ENCODE measurements around the gene OSGIN1.

OSGIN1 gene

GRCh38 chr16:84000989-84001642, 48.1 kb downstream of the OSGIN1 start:
- no peak for DNase-seq (ENCODE audit: extremely low read depth, insufficient read length)
- no peak for TF ChIP-seq CTCF (IDR thresholded peaks at IDR 0.05; ENCODE audit: insufficient read depth, low read length, poor library complexity, severe bottlenecking)
- Histone ChIP-seq H3K27me3 (replicated peaks; ENCODE audit: control insufficient read depth, insufficient read depth, low read length) (peaks cover 1% of the 10 kb centered on the region; the same call in 1 of the 2 replicates), H3K4me3 (replicated peaks; ENCODE audit: low read depth, low read length) (no peak overlapping the region), H3K36me3 (ENCODE audit: control insufficient read depth, insufficient read depth, low read length) (no peaks in the 10 kb centered on the region)

DNA sequence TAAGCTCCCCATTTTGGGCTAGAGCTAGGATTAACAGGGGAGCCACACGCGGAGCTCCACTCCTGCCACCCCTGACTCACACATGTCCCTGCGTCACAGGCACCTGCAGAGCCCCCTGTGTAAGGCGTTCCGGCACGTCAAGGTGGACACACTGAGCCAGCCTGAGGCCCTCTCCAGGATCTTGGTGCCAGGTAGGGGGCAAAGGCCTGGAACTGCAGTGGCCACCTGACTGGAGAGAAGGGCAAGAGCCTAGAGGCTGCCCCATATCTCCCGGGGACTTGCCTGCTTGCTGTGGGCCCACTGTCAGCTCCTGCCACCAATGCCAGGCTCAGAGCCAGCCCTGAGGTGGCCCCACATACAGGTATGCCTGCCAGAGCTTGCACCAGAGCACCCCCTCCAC, 48.7 kb downstream of the OSGIN1 start:
- TF ChIP-seq CTCF (IDR thresholded peaks at IDR 0.05; ENCODE audit: insufficient read depth, low read length, poor library complexity, severe bottlenecking): no peak

DNA sequence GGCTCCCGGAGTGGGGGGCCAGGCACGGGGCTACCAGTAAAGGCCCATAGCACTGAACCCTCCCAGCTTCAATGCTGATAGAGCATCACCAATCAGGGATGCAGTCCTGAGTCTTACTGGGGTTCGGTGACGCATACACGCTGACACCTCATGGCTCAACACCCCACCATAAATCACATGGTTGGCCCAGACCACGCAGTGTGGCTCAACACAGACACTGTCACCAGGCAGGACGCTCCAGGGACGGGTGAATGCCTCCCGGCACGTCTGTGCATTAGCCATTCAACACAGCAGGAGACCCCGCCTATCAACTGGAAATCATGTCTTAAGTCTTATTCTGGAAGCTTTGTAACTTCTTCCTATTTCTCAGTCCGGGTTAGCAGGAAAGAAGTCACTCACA, 50.0 kb downstream of the OSGIN1 start:
- Histone ChIP-seq H3K4me3 (replicated peaks; ENCODE audit: low read depth, low read length) (no peak overlapping the region), H3K36me3 (ENCODE audit: control insufficient read depth, insufficient read depth, low read length) (no peaks in the 10 kb centered on the region), H3K27me3 (replicated peaks; ENCODE audit: control insufficient read depth, insufficient read depth, low read length) (peaks cover 1% of the 10 kb centered on the region; the same call in 1 of the 2 replicates)
- DNase-seq (ENCODE audit: extremely low read depth, insufficient read length): no peak
- TF ChIP-seq CTCF (IDR thresholded peaks at IDR 0.05; ENCODE audit: insufficient read depth, low read length, poor library complexity, severe bottlenecking): no peak

More for the DNA sequence above, 48.7 kb downstream of the OSGIN1 start:
- Histone ChIP-seq H3K36me3 (ENCODE audit: control insufficient read depth, insufficient read depth, low read length) (no peaks in the 10 kb centered on the region), H3K27me3 (replicated peaks; ENCODE audit: control insufficient read depth, insufficient read depth, low read length) (peaks cover 1% of the 10 kb centered on the region; the same call in 1 of the 2 replicates), H3K4me3 (replicated peaks; ENCODE audit: low read depth, low read length) (no peak overlapping the region)
- DNase-seq (ENCODE audit: extremely low read depth, insufficient read length): no peak

- no peak for TF ChIP-seq CTCF (IDR thresholded peaks at IDR 0.05; ENCODE audit: insufficient read depth, low read length, poor library complexity, severe bottlenecking)
- no peaks in the 10 kb centered on the region for H3K36me3 ChIP-seq (ENCODE audit: control insufficient read depth, insufficient read depth, low read length)
- H3K4me3 ChIP-seq (replicated peaks; ENCODE audit: low read depth, low read length): no peak overlapping the region
- no peak for DNase-seq (ENCODE audit: extremely low read depth, insufficient read length)
- H3K27me3 ChIP-seq (replicated peaks; ENCODE audit: control insufficient read depth, insufficient read depth, low read length): peaks cover 1% of the 10 kb centered on the region
These were observed 51.4 kb downstream of the OSGIN1 start for GRCh38 chr16:84004442-84004841.

DNA sequence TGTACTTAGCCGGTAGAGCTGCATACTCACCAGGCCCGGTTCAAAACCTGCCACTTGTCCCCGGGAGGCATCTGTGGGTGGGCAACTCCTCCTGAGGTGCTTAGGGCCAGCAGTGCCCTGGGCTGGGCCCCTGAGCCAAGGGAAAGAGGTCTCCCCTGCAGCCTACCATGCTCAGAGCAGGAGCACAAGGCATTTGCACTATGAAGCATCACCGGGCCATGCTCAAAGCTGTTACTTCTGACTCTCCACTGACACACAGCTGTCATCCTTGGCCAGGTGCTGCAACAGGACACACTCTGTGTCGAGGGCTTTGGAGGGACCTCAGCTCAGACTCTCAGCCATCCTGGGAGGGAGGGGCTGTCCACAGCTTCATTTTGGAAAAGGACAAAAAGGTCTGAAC, 52.4 kb downstream of the OSGIN1 start:
- TF ChIP-seq CTCF (IDR thresholded peaks at IDR 0.05; ENCODE audit: insufficient read depth, low read length, poor library complexity, severe bottlenecking): no peak
- DNase-seq (ENCODE audit: extremely low read depth, insufficient read length): no peak
- no peak overlapping the region for H3K4me3 ChIP-seq (replicated peaks; ENCODE audit: low read depth, low read length)
- no peaks in the 10 kb centered on the region; the same call in none of the 2 replicates for H3K27me3 ChIP-seq (replicated peaks; ENCODE audit: control insufficient read depth, insufficient read depth, low read length)
- H3K36me3 ChIP-seq (ENCODE audit: control insufficient read depth, insufficient read depth, low read length): no peaks in the 10 kb centered on the region
